Measurements from ENCODE around the gene PIP5K1B.

Gene PIP5K1B

DNA sequence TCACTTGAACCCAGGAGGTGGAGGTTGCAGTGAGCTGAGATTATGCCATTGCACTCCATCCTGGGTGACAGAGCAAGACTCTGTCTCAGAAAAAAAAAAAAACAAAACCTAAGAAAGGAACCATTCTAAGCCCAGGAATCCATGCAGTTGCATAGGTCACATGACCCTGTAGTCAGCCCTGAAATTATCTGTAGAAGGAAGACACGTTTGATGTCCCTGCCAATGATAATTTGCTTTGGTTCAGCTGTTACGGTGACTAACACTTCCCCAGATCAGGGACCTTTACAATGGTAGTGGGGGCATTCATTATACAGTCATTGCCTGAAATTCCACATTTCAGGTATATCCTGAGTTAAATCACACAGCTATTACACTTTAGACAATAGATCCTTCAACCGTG lies 258.4 kb downstream of the PIP5K1B start:
- in situ Hi-C loops (cut with HindIII; ENCODE audit: low pct_unique_long_range_greater_than_20kb, low sequenced_read_pairs), result no loop called here
- DNase-seq (ENCODE audit: low read depth in 1 of 2, low spot score in 1 of 2), result no peak

DNA sequence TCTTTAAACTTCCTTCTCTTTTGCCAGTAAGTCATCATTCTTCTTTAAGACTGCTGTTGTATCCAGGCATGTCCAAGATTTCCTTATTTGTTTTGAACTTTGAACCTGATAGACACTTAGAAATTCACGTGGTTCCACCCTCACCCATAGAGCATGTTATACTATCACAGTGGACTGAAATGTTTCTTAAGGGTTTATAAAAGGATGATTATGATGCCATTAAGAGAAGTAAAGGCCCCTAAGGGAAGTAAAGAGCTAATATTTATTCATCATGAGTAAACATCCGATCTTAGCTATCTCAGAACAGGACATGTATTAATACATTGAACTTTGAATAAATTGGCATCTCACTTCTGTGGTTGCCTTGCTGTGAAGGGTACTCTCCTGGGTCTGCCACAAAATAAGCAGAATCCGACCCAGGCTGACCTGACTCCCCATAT lies 259.1 kb downstream of the PIP5K1B start:
- no peak for TF ChIP-seq JUND (IDR thresholded peaks at IDR 0.05; ENCODE audit: low read depth)
- in situ Hi-C loops (cut with HindIII; ENCODE audit: low pct_unique_long_range_greater_than_20kb, low sequenced_read_pairs), result no loop called here
- no peak for DNase-seq (ENCODE audit: low read depth in 1 of 2, low spot score in 1 of 2)

More for the DNA sequence above, 258.4 kb downstream of the PIP5K1B start:
- TF ChIP-seq JUND (IDR thresholded peaks at IDR 0.05; ENCODE audit: low read depth), result no peak

DNA sequence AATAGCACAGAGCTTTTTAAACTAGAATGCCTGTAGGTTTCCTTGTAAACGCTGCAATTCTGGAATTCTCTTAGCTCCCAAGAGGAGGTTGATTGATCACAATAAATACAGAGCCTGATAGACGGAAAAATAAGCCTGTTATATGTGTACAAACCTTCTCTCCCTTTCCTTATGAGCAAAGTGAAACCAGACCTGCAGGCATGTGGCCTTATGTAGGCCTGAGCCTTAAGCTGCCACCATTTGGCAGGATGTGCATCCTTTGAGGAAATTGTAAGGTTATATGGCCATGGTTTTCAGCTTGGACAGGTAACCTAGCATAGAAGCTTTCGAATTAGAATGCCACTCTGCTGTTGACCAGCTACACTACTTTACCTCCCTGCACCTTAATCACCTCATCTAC lies 259.7 kb downstream of the PIP5K1B start:
- no peak for TF ChIP-seq JUND (IDR thresholded peaks at IDR 0.05; ENCODE audit: low read depth)
- in situ Hi-C loops (cut with HindIII; ENCODE audit: low pct_unique_long_range_greater_than_20kb, low sequenced_read_pairs), result no loop called here
- no peak for DNase-seq (ENCODE audit: low read depth in 1 of 2, low spot score in 1 of 2)

DNA sequence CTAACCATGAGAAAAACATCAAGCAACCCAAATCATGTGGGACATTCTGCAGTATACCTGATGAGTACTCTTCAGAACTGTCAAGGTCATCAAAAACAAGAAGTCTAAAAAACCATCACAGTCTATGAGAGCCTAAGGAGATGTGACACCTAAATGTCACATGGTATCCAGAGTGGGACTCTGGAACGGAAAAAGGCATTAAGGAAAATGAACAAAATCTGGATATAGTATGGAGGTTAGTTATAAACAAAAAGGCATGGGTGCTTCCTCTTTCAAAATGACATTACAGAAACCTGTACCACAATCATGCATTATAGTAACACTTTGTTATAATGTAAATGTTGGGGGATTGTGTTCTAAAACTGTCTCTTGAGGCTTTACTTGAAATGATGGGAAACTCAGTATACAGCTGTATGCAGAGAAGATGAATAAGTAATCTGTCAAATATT lies 261.5 kb downstream of the PIP5K1B start:
- DNase-seq (ENCODE audit: low read depth in 1 of 2, low spot score in 1 of 2), result no peak
- TF ChIP-seq JUND (IDR thresholded peaks at IDR 0.05; ENCODE audit: low read depth), result no peak
- in situ Hi-C loops (cut with HindIII; ENCODE audit: low pct_unique_long_range_greater_than_20kb, low sequenced_read_pairs), result no loop called here

DNA sequence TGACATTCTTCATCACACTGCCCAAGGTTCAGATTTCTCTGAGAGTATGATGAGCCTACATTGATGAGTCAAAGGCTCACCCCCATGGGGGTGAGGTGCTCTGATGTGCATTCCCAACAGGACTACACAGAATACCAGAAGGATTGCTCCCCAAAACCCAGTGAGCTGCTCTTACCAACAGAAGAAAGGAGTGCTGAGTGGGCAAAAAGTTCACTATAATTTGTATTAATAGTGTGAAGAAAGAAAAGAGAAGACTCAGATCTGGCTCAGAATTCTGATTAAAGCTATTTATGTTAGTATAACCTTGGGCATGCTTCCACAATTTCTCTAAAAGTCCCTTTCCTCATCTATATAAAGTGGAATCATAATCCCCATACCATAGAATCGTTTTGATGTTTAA lies 262.8 kb downstream of the PIP5K1B start:
- DNase-seq (ENCODE audit: low read depth in 1 of 2, low spot score in 1 of 2), result no peak
- in situ Hi-C loops (cut with HindIII; ENCODE audit: low pct_unique_long_range_greater_than_20kb, low sequenced_read_pairs), result no loop called here
- no peak for TF ChIP-seq JUND (IDR thresholded peaks at IDR 0.05; ENCODE audit: low read depth)

DNA sequence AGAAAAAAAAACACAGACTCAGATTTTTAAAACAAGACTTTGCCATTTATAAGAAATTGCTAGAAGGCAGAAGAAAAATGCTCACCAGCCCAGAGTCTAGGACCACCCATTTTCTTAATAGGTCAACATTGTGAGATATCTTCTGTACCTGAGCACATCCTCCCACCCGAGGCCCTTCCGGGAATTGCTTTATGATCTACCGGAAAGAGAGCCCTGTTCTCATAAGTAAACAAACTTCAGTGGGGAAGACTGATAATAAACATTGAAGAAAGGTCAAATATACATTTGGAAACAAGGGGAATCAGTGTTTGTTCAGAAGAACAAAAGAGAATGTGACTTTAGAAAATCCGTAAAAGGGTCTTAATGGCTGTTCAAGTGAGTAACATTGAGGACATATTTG lies 264.5 kb downstream of the PIP5K1B start:
- TF ChIP-seq JUND (IDR thresholded peaks at IDR 0.05; ENCODE audit: low read depth), result no peak
- in situ Hi-C loops (cut with HindIII; ENCODE audit: low pct_unique_long_range_greater_than_20kb, low sequenced_read_pairs), result no loop called here
- DNase-seq (ENCODE audit: low read depth in 1 of 2, low spot score in 1 of 2), result no peak

DNA sequence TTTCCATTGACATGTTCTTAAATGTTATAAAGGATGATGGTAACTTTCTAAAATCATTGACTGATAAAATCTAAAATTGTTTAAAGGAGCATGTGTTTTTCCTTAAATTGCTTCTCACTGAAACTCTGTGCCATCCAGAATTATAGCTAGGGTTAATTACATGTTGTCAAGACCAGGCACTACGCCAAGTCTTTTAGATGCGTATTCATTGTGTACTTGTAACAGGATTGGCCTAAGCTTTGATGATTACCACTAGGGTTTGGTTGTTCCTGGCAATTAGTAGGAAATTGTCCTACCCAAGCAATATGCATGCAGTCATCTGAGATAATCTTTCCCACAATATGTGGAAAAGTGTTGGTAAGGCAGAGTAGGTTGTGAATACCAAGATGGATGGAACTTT lies 265.1 kb downstream of the PIP5K1B start:
- TF ChIP-seq JUND (IDR thresholded peaks at IDR 0.05; ENCODE audit: low read depth), result no peak
- no peak for DNase-seq (ENCODE audit: low read depth in 1 of 2, low spot score in 1 of 2)
- in situ Hi-C loops (cut with HindIII; ENCODE audit: low pct_unique_long_range_greater_than_20kb, low sequenced_read_pairs), result no loop called here

DNA sequence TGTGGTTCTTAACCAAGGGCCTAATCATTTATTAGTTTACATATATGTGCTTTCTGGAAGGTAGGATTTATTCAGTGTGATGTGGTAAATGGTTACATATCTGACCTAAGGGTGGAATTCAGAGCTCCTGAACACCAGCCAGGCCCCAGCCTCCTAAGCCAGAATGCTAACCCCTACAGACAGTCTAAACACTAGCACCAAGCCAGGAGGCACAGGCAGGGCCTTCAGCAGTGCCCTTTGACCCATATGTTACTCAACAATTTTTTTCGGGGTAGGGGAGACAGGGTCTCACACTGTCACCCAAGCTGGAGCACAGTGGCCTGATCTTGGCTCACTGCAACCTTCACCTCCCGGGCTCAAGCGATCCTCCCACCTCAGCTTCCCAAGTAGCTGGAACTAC lies 268.6 kb downstream of the PIP5K1B start:
- in situ Hi-C loops (cut with HindIII; ENCODE audit: low pct_unique_long_range_greater_than_20kb, low sequenced_read_pairs), result no loop called here
- no peak for DNase-seq (ENCODE audit: low read depth in 1 of 2, low spot score in 1 of 2)
- no peak for TF ChIP-seq JUND (IDR thresholded peaks at IDR 0.05; ENCODE audit: low read depth)

DNA sequence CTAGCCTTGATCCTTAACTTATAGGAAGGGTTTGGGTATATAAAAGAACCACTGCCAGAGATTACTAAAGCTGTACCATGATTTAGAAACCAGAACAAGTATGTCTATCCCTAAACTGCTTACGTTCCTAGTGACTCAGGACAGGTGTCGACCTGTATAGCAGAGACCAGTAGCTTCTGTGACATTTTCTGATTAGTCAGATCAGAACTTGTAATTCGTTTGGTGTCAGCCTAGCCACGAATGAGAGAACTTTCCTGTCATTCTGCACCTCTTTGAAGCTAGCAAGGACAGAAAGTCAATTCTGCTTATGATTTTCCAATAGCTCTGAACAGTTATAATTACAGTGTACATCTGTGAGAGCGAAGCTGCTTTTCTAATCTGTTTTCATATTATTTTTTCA lies 269.4 kb downstream of the PIP5K1B start:
- in situ Hi-C loops (cut with HindIII; ENCODE audit: low pct_unique_long_range_greater_than_20kb, low sequenced_read_pairs), result no loop called here
- DNase-seq (ENCODE audit: low read depth in 1 of 2, low spot score in 1 of 2), result no peak
- TF ChIP-seq JUND (IDR thresholded peaks at IDR 0.05; ENCODE audit: low read depth), result no peak

DNA sequence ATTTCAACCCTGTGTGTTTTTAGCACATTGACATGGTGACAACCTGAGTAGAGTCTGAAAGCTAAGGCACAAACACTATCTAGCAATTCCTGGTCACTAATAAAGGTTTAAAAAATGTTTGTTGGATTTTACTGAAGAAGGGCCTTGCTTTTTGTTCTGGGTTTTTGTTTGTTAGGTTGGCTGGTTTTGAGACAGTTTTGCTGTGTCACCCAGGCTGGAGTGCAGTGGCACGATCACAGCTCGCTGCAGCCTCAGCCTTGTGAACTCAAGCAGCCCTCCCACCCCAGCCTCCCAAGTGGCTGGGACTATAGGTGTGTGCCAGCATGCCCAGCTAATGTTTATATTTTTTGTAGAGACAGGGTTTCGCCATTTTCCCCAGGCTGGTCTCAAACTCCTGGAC lies 269.9 kb downstream of the PIP5K1B start:
- in situ Hi-C loops (cut with HindIII; ENCODE audit: low pct_unique_long_range_greater_than_20kb, low sequenced_read_pairs), result no loop called here
- TF ChIP-seq JUND (IDR thresholded peaks at IDR 0.05; ENCODE audit: low read depth), result no peak
- DNase-seq (ENCODE audit: low read depth in 1 of 2, low spot score in 1 of 2), result no peak

DNA sequence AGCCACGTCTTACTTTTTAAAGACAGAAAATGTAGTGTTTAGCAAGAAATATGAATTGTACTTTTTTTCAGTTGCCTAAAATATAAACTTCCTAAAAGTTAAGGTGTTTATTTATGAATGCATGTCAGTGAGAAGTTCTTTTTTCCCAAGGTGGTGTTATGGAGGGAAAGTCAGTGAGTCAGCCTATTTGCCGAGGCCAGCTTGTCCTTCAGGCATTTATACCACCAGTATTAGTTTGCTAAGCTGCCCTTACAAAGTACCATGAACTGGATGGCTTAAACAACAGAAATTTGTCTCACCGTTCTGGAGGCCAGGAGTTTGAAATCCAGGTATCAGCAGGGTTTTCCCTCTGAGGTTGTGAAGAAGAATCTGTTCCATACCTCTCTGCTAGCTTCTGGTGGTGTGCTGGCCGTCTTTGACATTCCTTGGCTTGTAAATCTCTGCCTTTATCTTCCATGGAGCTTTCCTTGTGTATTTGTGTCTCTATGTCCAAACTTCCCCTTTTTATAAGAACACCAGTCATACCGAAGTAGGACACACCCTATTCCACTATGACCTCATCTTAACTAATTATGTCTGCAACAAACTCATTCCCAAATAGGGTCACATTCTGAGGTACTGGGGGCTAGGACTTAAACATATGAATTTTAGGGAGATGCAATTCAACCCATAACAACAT lies 270.5 kb downstream of the PIP5K1B start:
- DNase-seq (ENCODE audit: low read depth in 1 of 2, low spot score in 1 of 2), result no peak
- TF ChIP-seq JUND (IDR thresholded peaks at IDR 0.05; ENCODE audit: low read depth), result no peak
- in situ Hi-C loops (cut with HindIII; ENCODE audit: low pct_unique_long_range_greater_than_20kb, low sequenced_read_pairs), result no loop called here

DNA sequence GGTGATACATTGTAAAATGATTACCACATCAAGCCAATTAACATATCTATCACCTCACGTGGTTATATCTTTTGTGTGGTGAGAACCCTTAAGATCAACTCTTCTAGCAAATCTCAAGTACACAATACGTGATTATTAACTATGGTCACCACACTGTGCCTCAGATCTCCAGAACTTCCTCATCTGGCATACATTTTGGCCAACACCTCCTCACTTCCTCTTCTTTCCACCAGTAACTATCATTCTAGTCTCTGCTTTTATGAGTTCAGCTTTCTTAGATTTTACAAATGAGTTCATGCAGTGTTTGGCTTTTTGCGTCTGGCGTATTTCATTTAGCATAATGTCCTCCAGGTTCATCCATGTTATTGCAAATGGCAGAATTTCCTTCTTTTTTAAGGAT lies 273.0 kb downstream of the PIP5K1B start:
- no peak for TF ChIP-seq JUND (IDR thresholded peaks at IDR 0.05; ENCODE audit: low read depth)
- in situ Hi-C loops (cut with HindIII; ENCODE audit: low pct_unique_long_range_greater_than_20kb, low sequenced_read_pairs), result no loop called here
- DNase-seq (ENCODE audit: low read depth in 1 of 2, low spot score in 1 of 2), result no peak

DNA sequence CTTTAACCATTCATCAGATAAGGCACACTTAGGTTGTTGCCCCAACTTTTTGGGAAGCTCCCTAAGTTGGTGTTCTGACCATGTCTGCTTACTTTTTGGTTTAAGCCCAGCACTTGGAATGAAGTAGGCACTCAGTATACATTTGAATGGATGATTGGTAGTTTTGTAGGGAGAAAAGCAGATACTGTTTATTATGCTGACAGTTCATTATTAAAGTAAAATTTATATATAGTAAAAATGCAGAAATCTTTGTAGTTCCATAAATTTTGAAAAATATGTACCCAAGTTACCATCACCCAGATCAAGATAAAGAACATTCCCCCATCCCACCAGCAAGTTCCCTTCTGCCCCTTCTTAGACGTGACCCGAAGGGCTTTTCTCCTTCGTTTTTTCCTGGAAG lies 273.5 kb downstream of the PIP5K1B start:
- no peak for DNase-seq (ENCODE audit: low read depth in 1 of 2, low spot score in 1 of 2)
- no peak for TF ChIP-seq JUND (IDR thresholded peaks at IDR 0.05; ENCODE audit: low read depth)
- in situ Hi-C loops (cut with HindIII; ENCODE audit: low pct_unique_long_range_greater_than_20kb, low sequenced_read_pairs), result no loop called here

Measured in T47D (cell line).